Measurements from ENCODE around the gene ST6GALNAC3.
"Not testable (repeated sequence)": the region's sequence is repeated elsewhere in the genome, so short reads cannot be mapped to it uniquely, and the experiment has no call there.

Gene ST6GALNAC3

DNA sequence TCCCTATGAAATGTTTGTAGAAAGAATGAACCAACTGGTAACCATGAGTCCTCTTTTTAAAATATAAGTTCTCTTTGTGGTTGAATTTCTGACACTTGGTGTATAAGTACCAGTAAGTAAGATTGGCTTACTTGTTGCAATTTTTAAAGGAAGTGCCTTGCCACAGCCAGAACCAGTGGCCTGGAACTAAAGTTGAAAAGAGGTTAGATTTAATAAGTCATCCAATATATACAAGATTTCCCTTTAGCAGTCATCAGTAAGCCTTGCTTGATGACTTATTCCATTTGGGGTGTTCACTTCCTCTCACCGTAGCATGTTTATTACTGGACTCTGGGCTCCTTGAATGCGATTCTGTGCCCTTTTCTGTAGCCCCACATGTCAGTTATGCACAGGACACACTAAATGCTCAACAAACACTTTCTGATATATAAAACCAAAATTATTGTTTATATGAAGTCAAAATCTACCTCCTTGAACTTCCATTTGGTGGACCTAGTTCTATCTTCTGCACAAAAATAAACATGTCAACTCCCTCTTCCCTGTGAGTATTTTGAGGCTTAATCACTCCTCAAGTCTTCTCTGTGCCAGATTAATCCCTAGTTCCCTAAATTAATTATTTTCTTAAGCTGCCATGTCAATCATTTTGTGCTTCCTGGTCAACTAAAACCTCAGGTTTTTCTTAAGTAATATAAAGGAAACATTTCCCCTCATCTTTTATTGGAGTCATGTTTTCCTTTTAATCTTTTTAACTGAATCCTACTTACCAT lies 218.1 kb downstream of the ST6GALNAC3 start:
- DNase-seq, result no peak

DNA sequence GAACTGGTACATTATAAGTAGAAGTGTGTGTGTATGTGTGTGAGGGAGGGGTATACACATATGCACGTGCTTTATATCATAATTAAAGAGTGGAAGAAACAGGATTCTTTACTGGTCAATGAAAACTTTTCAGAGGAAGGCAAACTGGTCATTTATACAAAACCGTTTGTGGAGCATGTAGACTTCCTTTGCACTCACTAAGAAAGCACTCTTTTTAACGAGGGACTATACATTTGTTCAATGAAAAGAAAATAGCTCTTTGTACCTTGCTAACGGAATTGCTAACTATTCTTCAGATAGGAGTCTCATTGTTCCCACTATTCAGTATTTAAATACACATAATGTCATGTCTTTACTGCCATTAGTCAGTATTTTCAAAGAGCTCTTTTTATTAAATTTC lies 219.3 kb downstream of the ST6GALNAC3 start:
- DNase-seq, result no peak

DNA sequence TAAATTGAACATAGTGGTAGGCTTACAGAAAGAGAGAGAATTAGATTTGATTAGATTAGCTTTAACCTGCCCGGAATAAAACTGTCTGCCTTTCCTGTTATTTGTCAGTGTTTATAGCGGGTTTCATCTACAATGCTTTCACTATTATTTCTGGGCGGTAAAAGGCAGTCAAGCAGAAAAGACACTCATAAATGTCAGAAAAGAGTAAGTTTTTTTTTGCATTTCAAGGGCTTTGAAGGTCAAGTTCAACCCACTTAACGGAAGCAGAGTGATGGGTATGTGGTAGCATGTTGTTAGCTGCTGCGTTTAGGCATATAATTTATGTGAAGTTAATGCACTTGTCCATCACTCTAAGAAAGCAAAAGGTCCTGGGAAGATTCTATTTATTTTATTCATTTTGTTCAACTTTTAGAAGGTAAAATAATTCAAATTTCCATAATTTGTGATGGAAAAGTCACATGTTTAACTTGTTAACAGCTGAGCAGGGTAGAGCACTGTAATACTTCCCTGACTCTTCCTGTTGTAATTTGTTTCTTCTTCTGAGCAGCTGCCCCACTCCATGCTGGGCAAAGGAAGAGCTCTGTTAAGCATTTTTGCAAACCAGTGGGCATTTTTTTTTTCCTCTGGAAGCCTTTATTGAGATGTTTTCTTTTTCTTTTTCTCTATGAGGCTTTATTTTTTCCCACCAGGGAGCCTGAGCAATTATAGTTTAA lies 220.1 kb downstream of the ST6GALNAC3 start:
- peak; percentile 34 for DNase-seq

DNA sequence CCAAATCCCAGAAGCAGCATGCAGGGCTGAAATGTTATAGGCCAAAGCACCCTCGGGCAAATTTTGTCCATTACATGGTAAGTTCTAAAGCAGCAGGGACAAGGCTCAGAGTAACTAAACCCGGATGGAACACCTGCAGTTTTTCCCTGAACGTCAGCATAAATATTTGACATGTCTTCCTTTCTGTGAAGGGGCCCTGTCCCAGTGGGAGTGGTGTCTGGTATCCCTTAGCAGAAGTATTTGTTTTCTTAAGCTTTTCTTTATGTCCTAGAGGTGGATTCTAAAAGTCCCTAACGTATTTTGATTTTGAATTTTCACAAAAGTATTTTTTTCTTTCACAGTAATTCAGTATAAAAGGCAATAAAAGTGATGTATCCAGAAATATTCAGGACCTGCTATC lies 223.9 kb downstream of the ST6GALNAC3 start:
- DNase-seq, result no peak

DNA sequence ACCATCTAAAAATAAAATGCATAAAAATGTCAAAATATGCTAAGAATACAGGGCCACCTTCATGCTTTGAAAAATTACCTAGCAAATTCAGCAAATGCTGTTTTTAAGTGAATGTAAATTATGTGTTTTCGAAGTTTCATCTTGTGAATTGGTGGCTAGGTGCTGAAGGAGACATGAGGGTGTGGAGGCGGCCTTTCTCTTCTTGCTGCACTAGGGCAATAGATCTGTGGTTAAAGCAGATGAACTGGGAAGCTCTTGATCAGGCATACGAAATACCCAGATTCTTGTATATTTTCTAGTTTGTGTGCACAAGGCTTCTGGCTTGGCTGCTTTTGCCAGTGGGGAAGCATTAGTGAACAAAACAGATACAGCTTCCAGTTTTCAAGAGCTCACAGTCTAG lies 224.5 kb downstream of the ST6GALNAC3 start:
- DNase-seq, result no peak

DNA sequence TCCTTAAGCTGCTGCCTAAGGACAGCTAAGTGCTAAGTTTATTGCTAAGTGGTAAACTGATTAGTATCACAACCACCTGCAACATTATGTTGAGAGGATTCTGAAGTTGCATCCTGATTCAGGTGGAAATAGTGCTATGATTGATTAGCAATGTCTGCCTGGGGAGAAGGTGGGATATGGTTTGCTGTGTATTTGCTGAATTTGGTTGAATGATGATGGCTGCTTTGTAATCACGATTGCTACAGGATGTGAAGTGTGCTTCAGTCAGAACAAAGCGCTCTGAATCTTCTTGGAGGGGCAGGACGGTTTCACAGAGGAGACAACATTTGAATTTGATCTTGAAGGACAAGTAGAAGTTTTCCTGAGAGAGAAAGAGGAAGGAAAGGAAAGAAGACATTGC lies 226.0 kb downstream of the ST6GALNAC3 start:
- DNase-seq, result no peak

DNA sequence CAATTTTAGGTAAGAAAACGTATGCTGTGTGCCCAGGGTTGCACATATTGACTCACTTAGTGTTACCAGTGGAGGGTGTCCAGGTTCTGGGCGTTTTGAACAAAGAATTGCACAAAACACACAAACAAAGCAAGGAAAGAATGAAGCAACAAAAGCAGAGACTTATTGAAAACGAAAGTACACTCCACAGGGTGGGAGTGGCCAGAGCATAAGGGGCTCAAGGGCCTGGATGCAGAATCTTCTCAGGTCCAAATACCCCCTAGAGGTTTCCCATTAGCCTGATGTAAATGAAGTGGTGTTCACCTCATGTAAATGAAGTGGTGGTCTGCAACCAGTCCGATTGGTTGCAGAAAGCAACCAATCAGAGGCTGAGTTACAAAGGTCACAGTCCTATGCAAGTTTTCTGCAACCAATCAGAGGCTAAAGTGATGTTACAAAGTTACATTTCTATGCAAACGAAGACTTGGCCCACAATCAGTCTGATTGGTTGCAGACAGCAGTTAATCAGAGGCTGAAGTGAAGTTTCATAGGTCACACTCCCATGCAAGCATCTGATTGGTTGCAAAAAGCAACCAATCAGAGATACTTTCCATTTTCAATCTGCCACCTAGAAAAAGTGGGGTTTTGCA lies 228.3 kb downstream of the ST6GALNAC3 start:
- DNase-seq, result no peak

DNA sequence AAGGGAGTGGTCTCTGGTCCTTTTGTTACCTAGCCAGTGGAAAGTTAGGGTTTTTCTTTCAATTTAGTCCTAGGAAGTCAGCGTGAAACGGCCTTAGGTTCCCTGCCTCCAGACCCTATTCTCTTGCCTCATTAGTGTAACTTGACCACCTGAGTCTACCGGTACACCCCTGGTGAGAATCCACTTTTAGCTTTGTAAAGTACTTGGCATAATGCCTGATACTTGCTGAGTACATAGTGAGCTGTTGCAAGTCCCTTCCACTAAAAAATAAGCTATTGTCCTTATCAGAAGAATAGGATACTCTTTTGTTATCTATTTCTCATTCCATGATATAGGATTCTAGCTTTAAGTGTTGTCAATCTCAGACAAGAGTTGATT lies 228.8 kb downstream of the ST6GALNAC3 start:
- DNase-seq, result no peak

DNA sequence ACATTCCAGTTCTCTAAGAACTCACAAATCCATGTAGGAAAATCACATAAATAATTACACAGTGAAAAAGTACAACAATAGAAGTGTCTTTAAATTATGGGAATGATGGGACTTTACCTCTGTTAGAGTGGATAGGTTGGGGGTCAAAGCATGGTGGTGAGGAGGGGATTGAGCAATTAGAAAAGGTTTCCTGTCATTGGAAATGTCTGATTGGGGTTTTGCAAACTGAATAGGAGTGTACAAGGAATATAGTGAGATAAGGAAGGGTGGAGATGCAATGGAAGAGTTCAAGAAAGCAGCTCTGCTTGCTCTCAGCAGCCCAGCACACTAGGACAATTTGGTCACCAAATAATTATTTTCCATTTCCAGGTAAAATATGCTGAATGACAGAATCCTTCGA lies 238.8 kb downstream of the ST6GALNAC3 start:
- no peak for DNase-seq

DNA sequence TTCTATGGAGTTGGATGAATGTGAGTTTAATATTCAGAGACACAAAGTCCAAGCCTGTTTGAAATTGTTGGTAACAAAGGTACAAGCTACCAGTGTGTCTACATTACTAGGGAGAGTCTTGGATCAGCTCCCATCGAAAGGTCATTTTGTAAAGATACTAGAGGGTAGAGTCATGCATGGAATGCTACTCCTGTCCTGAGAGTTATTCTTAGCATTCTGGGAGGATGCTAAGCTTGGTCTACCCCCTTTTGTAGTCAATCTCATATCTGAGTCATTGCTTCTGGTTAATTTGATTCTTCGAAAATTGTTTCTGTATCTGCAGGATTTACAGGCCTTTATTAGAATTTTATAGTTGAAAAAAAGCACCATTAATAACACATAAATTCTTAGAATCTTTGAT lies 240.2 kb downstream of the ST6GALNAC3 start:
- DNase-seq, result no peak

DNA sequence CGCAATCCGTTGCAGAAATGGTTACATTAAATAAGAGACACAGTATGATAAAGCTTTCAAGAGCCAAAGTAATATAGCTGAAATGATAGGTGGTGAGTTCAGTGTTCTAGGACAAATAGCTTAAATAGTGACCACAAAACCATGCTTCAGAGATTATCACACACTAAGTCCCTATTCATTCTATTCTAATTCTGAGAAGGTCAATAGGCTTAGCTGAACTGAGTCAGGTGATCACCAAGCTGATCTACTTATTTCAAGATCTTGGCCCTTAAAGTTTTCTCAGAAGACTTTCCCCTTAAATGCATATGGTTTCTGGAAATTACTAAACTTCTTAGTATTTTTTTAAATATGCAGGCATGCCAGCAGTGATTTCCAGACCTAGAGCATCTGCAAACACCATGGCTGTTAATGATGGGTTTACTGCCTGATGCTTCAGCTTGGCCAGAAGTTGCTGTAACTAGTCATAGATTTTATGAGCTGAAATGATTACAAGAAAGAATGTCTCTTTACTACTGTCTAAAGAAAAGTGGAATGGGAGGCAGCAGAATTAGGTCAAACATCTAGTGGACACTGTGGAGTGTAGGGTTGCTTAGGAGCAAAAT lies 242.9 kb downstream of the ST6GALNAC3 start:
- no peak for DNase-seq

DNA sequence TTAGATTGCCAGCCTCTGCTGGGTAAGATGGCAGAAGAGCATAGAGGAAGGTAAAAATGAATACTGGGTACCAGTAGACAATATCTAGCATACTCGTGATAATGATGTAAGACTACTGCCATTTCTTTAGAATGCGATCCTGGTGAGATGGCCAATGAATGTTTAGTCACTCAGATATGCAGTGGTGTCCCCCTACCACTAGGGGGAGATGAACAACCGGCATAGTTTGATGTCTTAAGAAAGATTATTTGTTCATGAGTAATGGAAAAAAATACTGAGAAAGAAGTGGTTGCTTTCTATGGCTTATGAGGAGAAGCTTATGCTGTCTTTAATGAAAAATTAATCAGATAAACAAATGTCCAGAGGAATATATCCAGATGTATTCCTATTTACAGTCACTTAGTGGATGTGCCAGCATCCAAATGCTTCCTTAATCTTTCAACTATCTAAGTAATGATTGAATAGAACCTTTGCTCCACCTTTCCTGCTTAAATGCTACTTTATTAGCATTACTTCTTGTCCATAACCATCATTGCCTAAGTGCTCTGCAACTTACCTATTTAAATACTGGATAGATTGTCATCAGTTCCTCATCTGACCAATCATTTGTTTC lies 256.6 kb downstream of the ST6GALNAC3 start:
- peak; percentile 56 for DNase-seq

DNA sequence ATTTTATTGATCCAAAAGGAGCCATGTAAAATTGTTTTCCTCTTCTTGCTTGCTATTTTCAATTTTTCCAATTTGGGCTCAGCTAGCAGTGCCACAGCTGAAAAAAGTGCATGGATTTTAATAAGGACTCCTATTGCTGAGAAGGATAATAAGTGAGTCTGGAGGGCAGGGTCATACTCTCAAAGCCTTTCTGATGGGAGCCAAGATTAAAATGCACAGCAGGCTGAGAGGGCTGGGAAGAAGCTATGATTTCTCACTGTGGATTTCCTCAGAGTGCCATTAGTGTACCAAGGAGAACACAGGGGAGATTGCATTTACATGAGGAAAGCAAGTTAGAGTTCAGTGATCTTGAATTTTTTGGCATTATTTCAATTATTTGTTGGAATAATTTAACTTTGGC lies 261.3 kb downstream of the ST6GALNAC3 start:
- DNase-seq, result no peak

DNA sequence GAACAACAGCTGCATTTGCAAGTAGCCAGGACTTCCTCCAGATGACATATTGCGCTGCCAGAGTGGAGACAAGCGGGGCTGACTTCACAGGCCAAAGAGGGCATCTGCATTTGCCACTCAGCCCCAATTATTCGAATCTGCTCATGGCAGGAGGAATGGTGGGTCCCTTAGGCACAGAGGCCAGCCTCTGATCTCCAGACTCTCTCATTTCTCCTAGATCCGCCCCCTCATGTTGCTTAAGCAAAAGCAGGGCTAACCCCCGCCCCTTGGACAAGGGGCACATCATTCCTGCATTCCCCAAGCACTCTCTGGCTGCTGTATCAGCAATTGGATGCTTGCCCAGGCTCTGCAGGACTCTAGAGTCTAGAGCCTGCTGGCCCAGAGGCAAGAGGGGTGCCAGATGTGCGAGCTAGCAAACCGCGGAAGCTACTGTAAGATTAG lies 262.4 kb downstream of the ST6GALNAC3 start:
- no peak for DNase-seq

DNA sequence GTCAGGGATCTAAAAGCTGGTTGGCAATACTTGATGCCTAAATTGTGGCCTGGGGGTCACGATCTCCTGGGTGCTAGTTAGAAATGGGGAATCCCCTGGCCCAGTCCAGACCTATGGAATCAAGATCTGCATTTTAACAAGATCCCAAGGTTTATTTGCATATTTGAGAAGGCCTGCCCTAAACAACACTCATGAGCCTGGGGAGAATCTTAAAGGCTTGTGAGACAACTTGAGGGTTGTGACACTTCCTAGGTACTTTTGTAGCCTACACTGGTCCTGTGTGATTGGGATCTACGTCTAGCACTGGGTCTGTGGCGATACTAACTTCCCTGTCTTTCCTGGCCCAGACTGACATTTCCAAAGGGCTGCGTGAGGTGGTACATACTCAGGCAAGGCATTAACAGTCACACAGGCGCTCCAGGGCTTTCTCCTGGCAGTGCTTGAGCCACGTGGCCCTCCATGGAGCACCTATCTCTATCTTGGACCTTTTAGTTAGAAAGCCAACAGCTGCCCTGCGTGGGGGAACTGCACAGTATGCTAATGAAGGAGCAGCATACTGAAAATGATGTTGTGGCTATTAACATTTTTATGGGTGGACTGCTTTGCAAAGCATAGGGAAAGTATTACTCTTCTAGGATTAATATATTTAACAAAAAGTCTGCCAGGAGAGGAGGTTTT lies 263.1 kb downstream of the ST6GALNAC3 start:
- no peak for DNase-seq

DNA sequence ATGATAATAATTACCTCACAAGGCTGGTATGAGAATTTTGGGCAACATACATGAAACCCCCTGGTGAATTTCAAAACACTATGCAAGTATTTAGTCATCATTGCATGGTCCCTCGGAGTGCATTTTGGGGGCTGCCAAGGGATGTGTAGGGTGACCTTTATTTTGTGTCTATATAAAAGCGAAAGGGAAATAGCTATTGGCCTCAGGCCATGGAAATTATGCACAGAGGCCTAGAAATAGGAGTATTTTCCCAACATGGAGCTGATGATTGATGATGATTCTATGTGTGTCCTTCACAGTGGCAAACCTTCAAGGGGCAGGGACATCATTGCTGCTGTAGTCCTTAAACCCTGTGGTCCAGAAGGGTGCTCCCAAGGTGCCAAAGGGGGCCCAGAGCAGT lies 265.5 kb downstream of the ST6GALNAC3 start:
- no peak for DNase-seq

DNA sequence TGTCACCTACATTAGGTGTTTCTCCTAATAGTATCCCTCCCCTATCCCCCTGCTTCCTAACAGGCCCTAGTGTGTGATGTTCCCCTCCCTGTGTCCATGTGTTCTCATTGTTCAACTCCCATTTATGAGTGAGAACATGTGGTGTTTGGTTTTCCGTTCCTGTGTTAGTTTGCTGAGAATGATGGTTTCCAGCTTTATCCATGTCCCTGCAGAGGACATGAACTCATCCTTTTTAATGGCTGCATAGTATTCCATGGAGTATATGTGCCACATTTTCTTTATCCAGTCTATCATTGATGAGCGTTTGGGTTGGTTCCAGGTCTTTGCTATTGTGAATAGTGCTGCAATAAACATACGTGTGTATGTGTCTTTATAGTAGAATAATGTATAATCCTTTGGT lies 267.3 kb downstream of the ST6GALNAC3 start:
- not testable (repeated sequence) for DNase-seq

DNA sequence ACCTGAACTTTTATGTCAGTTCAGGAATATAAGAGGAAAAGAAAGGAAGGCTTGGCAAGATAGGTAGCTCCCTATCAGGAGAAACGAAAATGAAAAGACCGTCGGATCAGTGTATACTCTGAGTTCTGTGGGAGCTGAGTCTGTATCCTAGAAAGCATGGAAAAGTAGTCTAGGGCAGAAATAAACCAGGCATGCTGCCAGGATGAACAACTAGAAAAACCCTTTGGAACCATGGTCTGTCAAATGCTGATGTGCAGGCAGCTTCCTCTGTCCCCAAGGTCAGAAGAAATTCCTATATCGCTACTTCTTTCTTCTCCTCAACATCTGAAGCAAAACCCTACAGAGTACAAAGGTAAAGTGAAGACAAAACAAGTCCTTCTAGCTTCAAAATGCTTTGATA lies 268.8 kb downstream of the ST6GALNAC3 start:
- no peak for DNase-seq

DNA sequence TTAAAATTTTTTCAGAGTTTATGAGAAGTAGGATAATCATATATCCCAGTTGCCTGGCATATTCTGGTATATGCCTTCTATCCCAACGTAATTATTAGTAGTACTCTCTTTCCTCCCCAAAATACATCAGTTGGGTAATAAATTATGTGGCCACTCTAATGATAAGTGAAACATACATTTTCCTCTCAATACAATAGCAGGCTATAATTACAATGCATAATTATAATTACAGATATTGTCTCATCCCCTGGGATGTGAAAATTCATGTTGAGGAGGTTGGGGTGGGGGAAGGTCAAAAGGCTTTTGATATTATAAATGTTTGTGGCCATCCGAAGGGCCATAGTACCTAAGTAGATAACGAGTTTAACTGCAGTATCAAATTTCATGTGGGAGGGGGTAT lies 277.1 kb downstream of the ST6GALNAC3 start:
- no peak for DNase-seq

DNA sequence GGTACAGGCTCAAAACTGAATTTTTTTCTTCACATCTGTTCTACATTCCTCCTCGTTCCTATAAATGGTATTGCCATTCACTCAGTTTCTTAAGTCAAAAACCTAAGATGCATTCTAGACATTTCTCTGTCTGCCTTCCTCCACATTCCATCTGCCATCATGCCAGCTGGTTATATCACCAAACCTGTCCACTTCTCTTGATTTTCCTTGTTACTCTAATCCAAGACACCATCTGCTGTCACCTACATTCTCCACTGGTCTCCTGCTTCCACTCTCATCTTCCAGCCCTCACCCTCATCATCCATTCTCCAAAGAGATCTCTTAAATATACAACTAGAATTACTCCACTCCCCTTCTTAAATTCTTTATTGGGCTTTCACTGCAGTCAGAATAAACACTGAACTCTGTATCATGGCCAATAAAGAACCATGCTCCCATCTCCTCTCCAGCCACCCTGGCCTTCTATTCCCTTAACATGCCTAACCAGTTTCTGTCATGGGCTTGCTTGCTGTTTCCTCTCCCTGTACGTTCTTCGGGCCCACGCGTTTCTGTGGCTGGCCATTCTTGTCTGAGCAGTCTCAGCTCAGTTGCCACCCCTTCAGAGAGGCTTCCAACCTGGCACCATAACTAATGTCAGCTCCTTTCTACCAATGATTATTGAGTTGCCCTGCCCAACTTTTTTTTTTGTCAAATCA lies 278.3 kb downstream of the ST6GALNAC3 start:
- no peak for DNase-seq

DNA sequence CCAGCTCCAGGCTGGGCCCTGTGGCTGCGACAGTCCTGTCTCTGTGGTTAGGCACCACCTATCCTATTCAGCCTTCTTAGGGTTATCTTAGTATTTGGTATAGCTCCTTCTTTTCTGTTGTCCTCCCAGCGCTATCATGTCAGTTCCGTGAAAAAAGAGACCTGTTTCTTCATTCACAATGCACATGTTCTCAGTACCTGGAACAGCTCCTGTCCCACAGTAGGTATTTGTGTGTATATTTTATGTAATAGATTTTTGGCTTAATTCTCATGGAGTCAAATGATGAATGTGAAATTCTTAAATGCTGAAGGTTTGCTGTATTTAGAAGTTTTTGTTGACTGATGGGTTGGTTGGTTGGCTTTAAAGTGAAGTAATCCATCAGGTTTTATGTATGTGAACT lies 279.7 kb downstream of the ST6GALNAC3 start:
- DNase-seq, result no peak

DNA sequence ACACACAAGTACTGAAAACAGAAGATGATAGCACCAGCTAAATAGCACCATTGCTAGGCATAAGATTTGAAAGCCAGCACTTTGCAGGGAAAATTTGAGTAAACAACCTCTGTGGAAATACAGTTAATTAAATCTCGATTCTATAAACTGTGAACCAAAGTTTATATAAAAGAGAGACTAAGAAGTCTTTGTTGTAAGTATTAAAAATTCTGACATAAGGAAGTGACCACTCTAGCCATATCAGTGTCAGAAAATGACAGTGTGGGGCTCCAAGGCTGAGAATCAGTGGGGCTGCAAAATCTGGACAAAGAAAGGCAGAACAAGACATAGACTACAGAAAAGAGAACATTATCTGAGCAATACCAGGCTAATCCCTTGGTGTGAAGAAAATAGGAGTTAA lies 292.2 kb downstream of the ST6GALNAC3 start:
- DNase-seq, result no peak
